Spinal cord (tissue), 10 donors: ENCODE results near the gene ADD3. TPM values are rescaled to one million over a fixed set of nuclear protein-coding genes. Genes with fewer than 3 reads are reported as not detected.
A peak's percentile ranks its signal among the peaks of the same experiment; 100 is the strongest.
"Not testable (repeated sequence)": the region's sequence is repeated elsewhere in the genome, so short reads cannot be mapped to it uniquely, and the experiment has no call there.

Experiments
- DNase-seq, 6 donors: peaks; one replicate each; pipeline versions ENCODE4 v3.0.0 to v3.0.0-alpha.2; 2013 to 2015; ENCODE audit warnings: low spot score in 6 of 6, low read depth in 4 of 6
- H3K27ac ChIP-seq: one replicate; pipeline ENCODE4 v1.5.1; 2013; ENCODE audit warnings: low read depth, low read length, control low read depth
- H3K27me3 ChIP-seq: one replicate; pipeline ENCODE4 v1.6.1; 2013; ENCODE audit warnings: low read length; ENCODE audit not compliant: control insufficient read depth, insufficient read depth
- H3K36me3 ChIP-seq: one replicate; pipeline ENCODE4 v1.6.1; 2013; ENCODE audit warnings: low read length; ENCODE audit not compliant: control insufficient read depth, insufficient read depth
- H3K4me1 ChIP-seq: one replicate; pipeline ENCODE4 v1.6.1; 2013; ENCODE audit warnings: low read length; ENCODE audit not compliant: control insufficient read depth, insufficient read depth
- H3K4me3 ChIP-seq: one replicate; pipeline ENCODE4 v1.5.1; 2013; ENCODE audit warnings: low read depth, low read length, control low read depth
- H3K9me3 ChIP-seq: one replicate; pipeline ENCODE4 v1.6.1; 2013; ENCODE audit warnings: low read length; ENCODE audit not compliant: control insufficient read depth, insufficient read depth
- WGBS: methylation state at CpG from one replicate; pipeline ENCODE4 v1.1.5; 2013; ENCODE audit warnings: missing lambda C conversion rate; ENCODE audit not compliant: insufficient coverage; 5-methylcytosine and 5-hydroxymethylcytosine counted together
- polyA plus RNA-seq, 2 donors: library from polyadenylated mRNA; unstranded; fragments of 120-200 nt; gene quantifications; one replicate each; pipeline ENCODE4 v1.2.1, GENCODE V29; 2013; ENCODE audit not compliant: insufficient read length in 2 of 2
- total RNA-seq, 2 donors: library from RNA; depleted of rRNA in 1 of 2; stranded (reverse); fragments of 120-200 nt in 1 of 2; fragments of >200 nt in 1 of 2; gene quantifications; one replicate each; pipeline versions ENCODE4 v1.2.3 to v1.2.4, GENCODE V29; 2013 to 2014
- donor health status: healthy.

The ADD3 gene
- total and polyA plus RNA-seq, 4 donors = 193 to 557 (median 324) TPM

GRCh38 chr10:110109511-110109910, 101.7 kb downstream of the ADD3 start:
- Histone ChIP-seq H3K27me3 (no peaks in the 10 kb centered on the region), H3K36me3 (peaks cover 16% of the 10 kb centered on the region), H3K4me3 (no peak overlapping the region), H3K27ac (no peak overlapping the region), H3K4me1 (no peaks in the 10 kb centered on the region), H3K9me3 (no peaks in the 10 kb centered on the region)
- DNase-seq = no peak

- no peak for DNase-seq
- Histone ChIP-seq H3K4me1 (no peaks in the 10 kb centered on the region), H3K9me3 (no peaks in the 10 kb centered on the region), H3K27ac (no peak overlapping the region), H3K4me3 (no peak overlapping the region), H3K27me3 (no peaks in the 10 kb centered on the region), H3K36me3 (peaks cover 25% of the 10 kb centered on the region)
- 100% methylated on average over 2 of the region's 3 CpGs for WGBS
Observed at GRCh38 chr10:110110338-110110737, 102.6 kb downstream of the ADD3 start.

- H3K9me3 ChIP-seq = no peaks in the 10 kb centered on the region
- DNase-seq = no peak
- WGBS = 100% methylated on average over 4 of the region's 4 CpGs
- H3K4me3 ChIP-seq = no peak overlapping the region
- peaks cover 26% of the 10 kb centered on the region for H3K36me3 ChIP-seq
- H3K4me1 ChIP-seq = no peaks in the 10 kb centered on the region
- H3K27me3 ChIP-seq = no peaks in the 10 kb centered on the region
- H3K27ac ChIP-seq = no peak overlapping the region
Observed at GRCh38 chr10:110113670-110114337, 106.0 kb downstream of the ADD3 start.

GRCh38 chr10:110114668-110115067, 106.9 kb downstream of the ADD3 start:
- not testable (repeated sequence) for H3K4me1 ChIP-seq, H3K9me3 ChIP-seq, H3K27ac ChIP-seq, H3K27me3 ChIP-seq, DNase-seq, H3K4me3 ChIP-seq
- no CpG with 5 or more reads among the region's 2 CpGs for WGBS
- H3K36me3 ChIP-seq = peaks cover 26% of the 10 kb centered on the region

GRCh38 chr10:110115784-110116520, 108.2 kb downstream of the ADD3 start:
- H3K27ac ChIP-seq = no peak overlapping the region
- WGBS = no CpG with 5 or more reads among the region's 4 CpGs
- H3K4me3 ChIP-seq = no peak overlapping the region
- no peak for DNase-seq
- no peaks in the 10 kb centered on the region for H3K9me3 ChIP-seq
- no peaks in the 10 kb centered on the region for H3K27me3 ChIP-seq
- no peaks in the 10 kb centered on the region for H3K4me1 ChIP-seq
- peaks cover 23% of the 10 kb centered on the region for H3K36me3 ChIP-seq

- Histone ChIP-seq H3K4me3 (no peak overlapping the region), H3K36me3 (peaks cover 19% of the 10 kb centered on the region), H3K9me3 (no peaks in the 10 kb centered on the region), H3K27me3 (no peaks in the 10 kb centered on the region), H3K27ac (no peak overlapping the region), H3K4me1 (no peaks in the 10 kb centered on the region)
- WGBS = no CpG with 5 or more reads among the region's 1 CpG
- DNase-seq = no peak
Observed at GRCh38 chr10:110118891-110119621, 111.3 kb downstream of the ADD3 start.

- H3K4me3 ChIP-seq = no peak overlapping the region
- no peaks in the 10 kb centered on the region for H3K27me3 ChIP-seq
- no peaks in the 10 kb centered on the region for H3K4me1 ChIP-seq
- DNase-seq = no peak
- no peaks in the 10 kb centered on the region for H3K9me3 ChIP-seq
- no peak overlapping the region for H3K27ac ChIP-seq
- WGBS = 78% methylated on average over 2 of the region's 2 CpGs
- H3K36me3 ChIP-seq = peaks cover 16% of the 10 kb centered on the region
Observed at GRCh38 chr10:110123594-110123993, 115.8 kb downstream of the ADD3 start.

GRCh38 chr10:110129490-110129889, 121.7 kb downstream of the ADD3 start:
- Histone ChIP-seq H3K27me3 (no peaks in the 10 kb centered on the region), H3K9me3 (no peaks in the 10 kb centered on the region), H3K36me3 (peaks cover 29% of the 10 kb centered on the region), H3K27ac (no peak overlapping the region), H3K4me3 (no peak overlapping the region), H3K4me1 (no peaks in the 10 kb centered on the region)
- DNase-seq = peak in 2 of 6 donors; percentile 10 to 17

- no CpG with 5 or more reads among the region's 3 CpGs for WGBS
- DNase-seq = no peak
Observed at GRCh38 chr10:110134917-110135316, 127.1 kb downstream of the ADD3 start.

More at GRCh38 chr10:110134917-110135316, 127.1 kb downstream of the ADD3 start:
- Histone ChIP-seq H3K9me3 (no peaks in the 10 kb centered on the region), H3K4me1 (no peaks in the 10 kb centered on the region), H3K4me3 (no peak overlapping the region), H3K27me3 (no peaks in the 10 kb centered on the region), H3K36me3 (peaks cover 21% of the 10 kb centered on the region), H3K27ac (no peak overlapping the region)
